HG03103 (cell line): Measurements from ENCODE around the gene GRHPR.
"Not testable (repeated sequence)": the region's sequence is repeated elsewhere in the genome, so short reads cannot be mapped to it uniquely, and the experiment has no call there.

Experiments used
- ATAC-seq: cut with Tn5 transposase; IDR thresholded peaks from one replicate; pipeline ENCODE4 v1.9.1; 2021; ENCODE audit warnings: low read depth; ENCODE audit not compliant: unreplicated experiment

GRHPR gene

DNA sequence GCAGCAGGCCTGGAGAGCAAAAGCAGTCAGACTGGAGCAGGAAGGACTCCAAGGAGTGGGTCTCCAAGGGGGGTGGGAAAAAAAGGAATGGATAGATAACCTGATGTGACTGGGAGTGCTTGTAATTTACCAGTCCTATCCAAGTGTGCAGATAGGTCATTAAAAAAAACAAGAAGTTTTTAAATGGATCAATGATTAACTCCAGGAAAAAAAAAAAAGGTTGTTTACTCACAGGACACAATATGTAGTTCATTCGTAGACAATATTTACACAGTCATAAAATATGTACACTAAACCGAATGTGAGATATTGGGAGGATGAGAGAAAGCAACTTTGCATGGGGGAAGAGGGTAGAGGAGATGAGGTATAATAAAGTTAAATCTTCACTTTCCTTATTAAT is 22.4 kb downstream of the GRHPR start:
- ATAC-seq: no peak

DNA sequence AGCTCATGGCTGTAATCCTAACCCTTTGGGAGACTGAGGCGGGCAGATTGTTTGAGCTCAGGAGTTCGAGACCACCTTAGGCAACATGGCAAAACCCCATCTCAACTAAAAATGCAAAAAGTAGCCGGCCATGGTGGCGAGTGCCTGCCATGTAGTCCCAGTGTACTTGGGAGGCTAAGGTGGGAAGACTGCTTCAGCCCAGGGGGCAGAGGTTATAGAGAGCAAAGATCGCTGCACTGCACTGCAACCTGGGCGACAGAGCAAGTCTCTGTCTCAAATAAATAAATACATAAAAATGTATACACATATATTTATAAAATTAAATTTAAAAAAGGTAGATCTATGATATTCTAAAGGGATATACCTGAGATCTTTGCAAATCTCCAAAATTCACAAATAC is 23.3 kb downstream of the GRHPR start:
- no peak for ATAC-seq

DNA sequence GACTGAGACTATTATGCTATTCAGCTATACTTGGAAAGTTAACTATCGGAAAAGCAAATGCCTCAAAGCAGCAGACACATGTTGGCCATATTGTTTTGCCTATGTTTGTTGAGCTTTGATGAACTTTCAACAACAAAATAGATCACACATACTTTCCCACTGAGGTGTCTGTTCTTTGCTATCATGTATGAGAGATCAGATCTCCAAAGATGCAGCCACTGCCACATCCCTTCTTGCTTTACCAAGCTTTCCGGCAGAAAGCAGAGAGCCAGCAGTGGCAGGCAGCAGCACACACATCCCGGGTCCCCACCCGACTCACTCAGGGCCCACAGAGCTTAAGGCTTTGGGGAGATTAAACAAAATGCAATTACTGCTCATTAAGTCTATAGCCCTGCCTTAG is 23.9 kb downstream of the GRHPR start:
- ATAC-seq: no peak

DNA sequence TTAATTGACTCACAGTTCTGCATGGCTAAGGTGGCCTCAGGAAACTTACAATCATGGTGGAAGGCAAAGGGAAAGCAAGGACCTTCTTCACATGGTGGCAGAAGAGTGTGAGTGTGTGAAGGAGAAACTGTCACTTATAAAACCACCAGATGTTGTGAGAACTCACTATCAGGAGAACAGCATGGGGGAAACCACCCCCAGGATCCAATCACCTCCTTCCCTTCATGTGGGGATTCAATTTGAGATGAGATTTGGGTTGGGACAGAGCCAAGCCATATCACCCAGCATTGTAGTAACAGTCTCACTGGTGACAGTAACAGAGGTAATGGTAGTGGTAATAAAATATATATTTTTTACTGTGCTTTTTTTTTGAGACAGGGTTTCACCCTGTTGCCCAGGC is 24.6 kb downstream of the GRHPR start:
- no peak for ATAC-seq

DNA sequence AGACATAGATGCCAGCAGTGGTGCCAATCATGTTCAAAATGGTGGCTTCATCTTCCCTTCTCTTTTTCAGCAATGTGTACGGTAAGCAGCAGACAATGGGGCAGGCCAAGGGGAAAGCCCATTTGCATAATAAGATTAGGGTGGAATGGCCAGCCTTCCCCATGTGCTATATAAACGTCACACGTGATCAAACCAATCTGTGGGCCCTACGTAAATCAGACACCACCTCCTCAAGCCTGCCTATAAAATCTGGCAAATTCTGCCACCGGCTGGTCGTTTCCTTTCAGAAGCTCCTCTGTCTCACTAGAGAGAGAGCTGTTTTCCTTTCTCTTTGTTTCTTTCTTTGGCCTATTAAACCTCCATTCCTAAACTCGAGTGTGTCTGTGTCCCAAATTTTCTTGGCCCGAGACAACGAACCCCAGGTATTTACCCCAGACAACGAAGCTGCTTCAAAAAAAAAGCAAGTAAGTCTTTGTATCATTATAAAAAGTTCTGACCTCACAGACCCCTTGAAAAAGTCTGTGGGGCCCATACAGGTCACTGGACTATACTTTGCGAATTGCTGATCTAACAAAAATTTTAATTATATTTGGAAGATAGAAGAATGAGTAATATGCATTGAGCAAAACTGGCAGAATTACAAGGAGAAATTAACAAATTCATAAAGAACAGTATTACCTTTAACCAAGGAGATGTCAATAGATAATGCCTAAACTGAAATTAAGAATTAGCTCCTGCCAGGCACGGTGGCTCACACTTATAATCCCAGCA is 27.6 kb downstream of the GRHPR start:
- ATAC-seq: no peak

DNA sequence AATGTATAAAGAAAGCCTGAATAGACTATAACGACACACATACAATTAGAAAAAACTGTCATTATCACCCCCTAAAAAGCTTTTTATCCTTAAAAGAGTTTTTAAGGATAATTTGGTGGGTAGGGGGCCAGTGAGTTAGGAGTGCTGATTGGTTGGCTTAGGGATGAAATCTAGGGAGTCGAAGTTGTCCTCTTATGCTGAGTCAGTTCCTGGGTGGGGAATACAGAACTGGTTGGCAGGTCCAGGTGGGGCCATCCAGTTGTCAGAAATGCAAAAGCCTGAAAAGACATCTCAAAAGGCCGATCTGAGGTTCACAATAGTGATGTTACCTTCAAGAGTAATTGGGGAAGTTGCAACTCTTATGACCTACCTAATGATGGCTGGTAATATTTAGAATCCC is 29.1 kb downstream of the GRHPR start:
- ATAC-seq: no peak

DNA sequence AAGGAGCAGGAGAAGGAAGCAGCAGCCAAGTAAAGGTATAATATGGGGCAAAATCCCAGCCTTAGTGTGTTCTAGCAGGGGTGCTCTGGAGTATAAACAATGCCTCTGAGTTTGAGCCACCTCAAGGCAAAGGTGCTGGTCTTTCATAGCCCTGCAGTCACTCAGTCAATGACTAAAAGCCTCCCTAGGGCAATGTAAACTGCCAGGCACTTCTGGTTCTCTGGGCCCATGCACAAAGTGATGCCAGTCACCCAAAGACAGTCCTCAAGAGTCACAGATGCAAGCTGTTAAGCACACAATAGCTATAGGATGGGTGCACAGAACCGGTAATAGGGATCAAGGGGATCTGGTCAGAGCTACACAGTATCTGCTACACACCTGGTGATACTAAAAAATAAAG is 30.1 kb downstream of the GRHPR start:
- no peak for ATAC-seq

DNA sequence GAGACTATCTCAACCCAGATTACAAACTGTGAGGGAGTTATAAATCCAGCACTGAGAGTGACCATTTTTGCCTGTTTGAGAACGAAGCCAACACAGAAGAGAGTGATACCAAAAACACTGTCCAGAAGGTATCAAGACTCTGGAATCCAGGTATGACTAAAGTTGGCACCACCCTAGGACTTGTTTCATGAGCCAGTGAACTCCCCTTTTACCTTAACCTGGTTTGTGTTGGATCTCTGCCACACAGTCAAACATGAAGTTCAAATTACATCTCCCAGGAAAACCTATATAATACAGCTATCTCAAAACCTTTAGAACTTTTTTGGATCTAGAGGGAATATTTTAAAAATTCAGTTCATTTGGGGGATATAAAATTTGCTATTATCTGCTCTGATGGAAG is 31.3 kb downstream of the GRHPR start:
- ATAC-seq: no peak

DNA sequence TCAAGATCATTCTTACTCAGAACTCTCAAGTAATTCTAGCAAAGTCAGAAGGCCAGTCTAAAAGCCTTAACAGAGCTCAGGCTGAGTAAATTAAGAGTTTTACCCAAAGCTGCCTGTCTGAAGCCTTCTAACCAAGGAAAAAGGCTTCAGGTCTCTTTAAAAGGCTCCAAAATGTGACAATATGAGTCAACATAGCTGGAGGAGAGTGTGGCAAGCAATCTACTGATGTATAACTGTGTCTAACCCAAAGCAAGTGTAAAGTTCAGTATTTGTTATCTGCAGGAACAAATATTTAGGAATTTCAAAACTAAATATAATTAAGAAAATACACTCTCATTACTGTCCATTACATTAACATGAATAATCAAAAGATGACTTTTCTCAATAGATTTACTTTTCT is 31.7 kb downstream of the GRHPR start:
- no peak for ATAC-seq

- ATAC-seq: no peak
Observed at GRCh38 chr9:37455884-37456647, 33.6 kb downstream of the GRHPR start.

DNA sequence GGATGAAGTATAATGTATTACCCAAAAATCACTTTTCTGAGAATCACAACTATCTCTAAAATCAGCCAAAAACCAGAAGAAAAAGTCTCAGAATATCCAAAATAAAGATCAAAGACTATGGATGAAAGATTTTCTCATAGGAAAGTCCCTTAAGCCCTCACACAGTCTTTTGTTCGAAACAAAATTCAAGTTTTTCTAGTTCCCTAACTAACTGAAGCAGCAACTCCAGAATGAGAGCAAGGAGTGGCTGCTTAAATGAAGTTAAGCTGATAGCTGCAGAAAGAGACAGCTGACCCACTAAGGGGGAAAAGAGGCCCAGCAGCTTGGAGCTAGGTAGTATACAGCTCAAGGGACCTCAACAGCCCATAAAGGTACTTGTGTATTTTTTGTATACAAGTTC is 34.3 kb downstream of the GRHPR start:
- no peak for ATAC-seq

DNA sequence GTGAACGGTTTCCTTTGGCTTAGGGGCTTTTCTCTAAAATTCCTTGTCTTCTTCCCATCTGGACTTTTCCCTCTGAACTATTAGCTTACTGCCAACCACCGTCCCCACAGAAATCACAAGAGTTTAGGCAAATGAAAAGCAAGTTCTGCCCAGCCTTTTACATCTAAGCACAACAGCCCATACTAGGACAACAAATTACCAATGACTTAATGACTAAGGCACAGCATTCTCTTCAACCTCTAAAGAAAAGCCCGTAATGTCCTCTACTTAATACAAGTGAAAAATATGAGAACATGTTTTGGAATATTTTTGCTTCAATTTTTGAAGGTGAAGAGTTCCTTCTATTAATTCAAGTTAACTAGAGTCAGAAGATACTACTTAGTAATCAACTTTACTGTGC is 41.5 kb downstream of the GRHPR start:
- no peak for ATAC-seq

GRCh38 chr9:37464426-37465248 is 42.1 kb downstream of the GRHPR start:
- ATAC-seq: peak; percentile 36

- peak; percentile 59 for ATAC-seq
Observed at GRCh38 chr9:37465249-37466036, 42.9 kb downstream of the GRHPR start, which contains the start of gene ZBTB5. Gene ZBTB5 (minus strand): TSS chr9:37465450. CDS start chr9:37442551, 22,899 bp downstream.

DNA sequence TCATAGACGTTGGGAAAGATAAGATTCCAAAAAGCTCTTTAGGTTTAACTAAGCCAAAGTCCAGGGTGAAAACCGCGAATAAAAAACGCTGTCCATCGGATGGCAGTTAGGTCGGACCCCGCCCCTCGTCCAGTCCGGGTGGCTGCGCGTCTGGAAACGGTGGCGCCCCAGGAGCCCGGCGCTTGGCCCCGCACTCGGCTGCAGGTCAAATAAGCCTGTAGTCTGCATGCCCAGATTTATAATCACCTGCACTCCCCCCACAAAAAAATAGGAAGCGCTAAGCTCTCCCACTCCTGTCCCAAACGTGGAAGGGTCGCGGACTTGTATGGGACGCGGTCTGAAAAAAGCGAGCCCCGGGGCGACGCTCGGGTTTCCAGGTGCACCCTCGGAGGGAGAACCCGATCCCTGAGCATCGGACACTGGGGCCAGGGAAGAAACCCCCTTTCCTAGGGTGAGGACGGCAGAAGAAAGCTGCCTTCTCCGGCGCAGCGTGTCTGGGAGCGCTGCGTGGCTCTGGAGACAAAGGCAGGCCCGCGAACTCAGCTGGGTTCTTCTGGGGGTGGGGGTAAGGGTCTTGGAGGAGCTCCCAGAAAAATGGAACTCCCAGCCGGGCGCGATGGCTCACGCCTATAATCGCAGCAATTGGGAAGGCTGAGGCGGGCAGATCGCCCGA is 43.7 kb downstream of the GRHPR start:
- ATAC-seq: no peak

- not testable (repeated sequence) for ATAC-seq
Observed at GRCh38 chr9:37467530-37467929, 45.0 kb downstream of the GRHPR start.

DNA sequence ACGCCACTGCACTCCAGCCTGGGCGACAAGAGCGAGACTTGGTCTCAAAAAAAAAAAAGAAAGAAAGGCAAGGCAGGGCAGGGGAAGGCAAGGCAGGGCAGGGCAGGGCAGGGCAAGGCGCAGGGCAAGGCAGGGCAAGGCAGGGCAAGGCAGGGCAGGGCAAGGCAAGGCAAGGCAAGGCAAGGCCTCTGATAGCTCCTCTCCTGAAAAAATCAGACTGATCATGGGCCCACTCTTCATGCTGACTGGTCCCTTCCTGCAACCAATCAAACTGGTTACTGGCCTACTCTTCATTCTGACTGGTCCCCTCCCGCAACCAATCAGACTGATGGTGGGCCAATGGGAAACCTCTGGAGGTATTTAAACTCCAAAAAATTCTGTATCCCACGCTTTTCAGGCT is 46.1 kb downstream of the GRHPR start:
- ATAC-seq: no peak

DNA sequence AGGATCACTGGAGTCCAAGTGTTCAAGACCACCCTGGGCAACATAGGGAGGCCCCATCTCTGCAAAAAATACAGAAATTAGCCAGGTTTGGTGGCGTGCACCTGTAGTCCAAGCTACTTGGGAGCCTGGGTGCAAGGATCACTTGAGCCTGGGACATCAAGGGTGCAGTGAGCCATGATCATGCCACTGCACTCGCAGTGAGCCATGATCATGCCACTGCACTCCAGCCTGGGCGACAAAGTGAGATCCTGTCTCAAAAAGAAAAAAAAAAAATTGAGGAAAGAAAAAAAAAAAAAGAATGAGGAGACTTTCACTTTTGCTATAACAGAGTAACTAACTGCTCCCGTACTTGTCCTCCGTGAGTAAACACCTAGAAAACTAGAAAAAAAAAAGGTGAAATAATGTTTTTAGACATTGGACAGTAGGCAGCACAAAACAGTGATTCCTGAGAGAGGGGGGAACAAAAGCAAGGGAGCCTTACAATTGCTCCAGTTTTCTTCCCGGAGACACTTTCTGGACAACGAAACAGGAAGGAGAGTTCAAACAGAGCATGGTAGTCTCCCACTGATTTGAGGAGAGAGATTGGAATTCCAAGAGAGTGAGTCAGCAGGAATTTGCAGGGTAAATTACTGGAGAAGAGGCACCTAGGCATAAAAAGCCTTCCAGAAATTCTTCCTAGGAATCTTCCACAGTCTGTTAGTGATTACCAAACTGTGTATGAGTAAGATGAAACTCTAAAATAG is 49.6 kb downstream of the GRHPR start:
- ATAC-seq: no peak

DNA sequence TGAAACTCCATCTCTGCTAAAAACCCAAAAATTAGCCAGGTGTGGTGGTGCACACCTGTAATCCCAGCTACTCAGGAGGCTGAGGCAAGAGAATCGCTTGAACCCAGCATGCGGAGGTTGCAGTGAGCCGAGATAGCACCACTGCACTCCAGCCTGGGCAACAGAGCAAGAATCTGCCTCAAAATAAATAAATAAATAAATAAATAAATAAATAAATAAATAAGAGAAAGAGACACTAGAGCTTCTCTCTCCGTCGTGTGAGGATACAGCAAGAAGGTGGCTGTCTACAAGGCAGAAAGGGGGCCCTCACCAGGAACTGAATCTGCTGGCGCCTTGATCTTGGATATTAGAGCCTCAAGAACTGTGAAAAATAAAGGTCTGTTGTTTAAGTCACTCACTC is 51.5 kb downstream of the GRHPR start:
- not testable (repeated sequence) for ATAC-seq
